Thyroid gland (tissue), 4 donors: Measurements from ENCODE around the gene HDAC5. TPM values are rescaled to one million over a fixed set of nuclear protein-coding genes. Genes with fewer than 3 reads are reported as not detected.

ENCODE experiments used
- DNase-seq, 2 donors: peaks; one replicate each; pipeline ENCODE4 v3.0.0-alpha.2; 2019
- H3K27ac ChIP-seq, 3 donors: fragments of 200-600 bp; sonication (generic); 1 replicate in 2 of 3; 2 replicates in 1 of 3; pipeline ENCODE4 v1.5.1; 2016 to 2019; ENCODE audit warnings: mild to moderate bottlenecking in 1 of 3, moderate library complexity in 1 of 3
- H3K27me3 ChIP-seq: fragments of 200-600 bp; sonication (generic); one replicate; pipeline ENCODE4 v1.5.1; 2019
- H3K36me3 ChIP-seq, 2 donors: fragments of 200-600 bp; sonication (generic); one replicate each; pipeline ENCODE4 v1.5.1; 2016 to 2019
- H3K4me1 ChIP-seq, 2 donors: fragments of 200-600 bp; sonication (generic); one replicate each; pipeline ENCODE4 v1.5.1; 2017 to 2019
- H3K4me3 ChIP-seq, 3 donors: fragments of 200-600 bp; sonication (generic); replicated peaks in 1 of 3; 1 replicate in 2 of 3; 2 replicates in 1 of 3; pipeline ENCODE4 v1.5.1; 2016; ENCODE audit warnings: mild to moderate bottlenecking in 1 of 3
- H3K9me3 ChIP-seq: fragments of 200-600 bp; sonication (generic); one replicate; pipeline ENCODE4 v1.5.1; 2017
- POLR2A ChIP-seq, 2 donors: fragments of 450-650 bp; IDR thresholded peaks; one replicate each; pipeline ENCODE4 v1.6.1; 2017; ENCODE audit warnings: antibody characterized with exemption in 2 of 2, mild to moderate bottlenecking in 2 of 2, moderate library complexity in 1 of 2
- WGBS, 2 donors: methylation state at CpG; one replicate each; pipeline ENCODE4 v1.1.5; 2017; 5-methylcytosine and 5-hydroxymethylcytosine counted together
- intact Hi-C: fragments of 100-400 bp; cut with DNase I; formaldehyde crosslinking; loops from one replicate; pipeline ENCODE4 v1.15.1; 2023
- total RNA-seq, 4 donors: library from RNA; depleted of rRNA; stranded (reverse); fragments of >200 nt; gene quantifications; one replicate each; pipeline ENCODE4 v1.2.3, GENCODE V29; 2016
- TF ChIP-seq, protein P1 (sequence below), 6 experiments: fragments of 200-600 bp in 3 of 6; fragments of 450-650 bp in 3 of 6; sonication (generic) in 3 of 6; IDR thresholded peaks; one replicate each; pipeline ENCODE4 v1.5.1; 2016 to 2019; ENCODE audit warnings: antibody characterized with exemption in 6 of 6, mild to moderate bottlenecking in 2 of 6, inconsistent platforms in 1 of 6, moderate library complexity in 1 of 6

The HDAC5 gene
- total RNA-seq, 4 donors from 2014 or later: 69.5 to 142 (median 107) TPM

DNA sequence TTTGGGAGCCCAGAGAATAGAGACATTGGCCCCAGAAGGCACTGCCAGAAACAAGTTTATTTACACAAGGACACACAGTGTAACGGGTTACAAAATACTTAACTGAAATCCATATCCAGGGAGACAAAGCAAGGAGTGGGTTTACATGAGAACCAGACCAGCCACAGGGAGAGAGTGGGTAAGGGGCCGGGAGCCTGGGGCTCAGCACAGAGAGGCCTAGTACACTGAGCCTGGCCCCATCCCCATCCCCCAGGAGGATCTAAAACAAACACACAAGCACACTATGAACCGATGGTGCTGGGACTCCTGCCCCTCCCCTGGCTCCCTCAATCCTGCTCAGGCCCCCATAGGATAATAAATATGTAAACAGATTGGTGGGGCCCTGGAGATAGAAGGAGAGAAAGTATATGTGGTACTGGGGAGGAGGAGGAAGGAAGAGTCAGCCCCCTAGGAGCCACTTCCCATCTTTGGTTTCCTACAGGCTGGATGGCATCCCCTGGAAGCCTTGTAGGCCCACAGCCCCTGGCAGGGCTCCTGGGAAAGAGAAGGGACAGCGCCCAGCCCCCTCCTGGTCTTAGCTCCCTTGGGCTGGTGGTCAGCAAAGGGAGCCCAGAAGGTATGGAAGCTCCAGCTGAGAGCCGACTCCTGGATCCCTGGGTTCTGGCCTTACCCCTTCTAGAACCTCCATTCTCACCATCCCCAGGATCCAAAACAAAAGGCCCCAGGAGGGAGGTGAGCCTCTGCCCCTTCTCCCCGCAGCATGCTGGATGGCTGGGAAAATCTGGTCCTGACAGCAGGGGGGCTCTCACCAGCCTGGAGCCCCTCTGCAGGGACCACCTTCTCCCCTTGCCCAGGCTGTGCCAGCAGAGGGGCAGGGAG lies 46.5 kb downstream of the HDAC5 start:
- WGBS, 2 donors: 77 to 79% methylated on average over 5 to 6 of the region's 6 CpGs
- no peaks in the 10 kb centered on the region for H3K27me3 ChIP-seq
- intact Hi-C loops: loop anchor here (10.0 kb wide), 1 partner anchor 48 kb away; the partner anchor contains the start of gene HDAC5
- peaks cover 41 to 53% of the 10 kb centered on the region in 2 donors for H3K36me3 ChIP-seq
- DNase-seq: no peak
- no peak overlapping the region for H3K27ac ChIP-seq
- no peaks in the 10 kb centered on the region for H3K9me3 ChIP-seq
- no peak overlapping the region for H3K4me3 ChIP-seq
- H3K4me1 ChIP-seq: peaks cover 1% of the 10 kb centered on the region in 2 donors
- TF ChIP-seq, protein P1, sequence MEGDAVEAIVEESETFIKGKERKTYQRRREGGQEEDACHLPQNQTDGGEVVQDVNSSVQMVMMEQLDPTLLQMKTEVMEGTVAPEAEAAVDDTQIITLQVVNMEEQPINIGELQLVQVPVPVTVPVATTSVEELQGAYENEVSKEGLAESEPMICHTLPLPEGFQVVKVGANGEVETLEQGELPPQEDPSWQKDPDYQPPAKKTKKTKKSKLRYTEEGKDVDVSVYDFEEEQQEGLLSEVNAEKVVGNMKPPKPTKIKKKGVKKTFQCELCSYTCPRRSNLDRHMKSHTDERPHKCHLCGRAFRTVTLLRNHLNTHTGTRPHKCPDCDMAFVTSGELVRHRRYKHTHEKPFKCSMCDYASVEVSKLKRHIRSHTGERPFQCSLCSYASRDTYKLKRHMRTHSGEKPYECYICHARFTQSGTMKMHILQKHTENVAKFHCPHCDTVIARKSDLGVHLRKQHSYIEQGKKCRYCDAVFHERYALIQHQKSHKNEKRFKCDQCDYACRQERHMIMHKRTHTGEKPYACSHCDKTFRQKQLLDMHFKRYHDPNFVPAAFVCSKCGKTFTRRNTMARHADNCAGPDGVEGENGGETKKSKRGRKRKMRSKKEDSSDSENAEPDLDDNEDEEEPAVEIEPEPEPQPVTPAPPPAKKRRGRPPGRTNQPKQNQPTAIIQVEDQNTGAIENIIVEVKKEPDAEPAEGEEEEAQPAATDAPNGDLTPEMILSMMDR (IDR thresholded peaks at IDR 0.05): no peak
- TF ChIP-seq POLR2A (IDR thresholded peaks at IDR 0.05): no peak

DNA sequence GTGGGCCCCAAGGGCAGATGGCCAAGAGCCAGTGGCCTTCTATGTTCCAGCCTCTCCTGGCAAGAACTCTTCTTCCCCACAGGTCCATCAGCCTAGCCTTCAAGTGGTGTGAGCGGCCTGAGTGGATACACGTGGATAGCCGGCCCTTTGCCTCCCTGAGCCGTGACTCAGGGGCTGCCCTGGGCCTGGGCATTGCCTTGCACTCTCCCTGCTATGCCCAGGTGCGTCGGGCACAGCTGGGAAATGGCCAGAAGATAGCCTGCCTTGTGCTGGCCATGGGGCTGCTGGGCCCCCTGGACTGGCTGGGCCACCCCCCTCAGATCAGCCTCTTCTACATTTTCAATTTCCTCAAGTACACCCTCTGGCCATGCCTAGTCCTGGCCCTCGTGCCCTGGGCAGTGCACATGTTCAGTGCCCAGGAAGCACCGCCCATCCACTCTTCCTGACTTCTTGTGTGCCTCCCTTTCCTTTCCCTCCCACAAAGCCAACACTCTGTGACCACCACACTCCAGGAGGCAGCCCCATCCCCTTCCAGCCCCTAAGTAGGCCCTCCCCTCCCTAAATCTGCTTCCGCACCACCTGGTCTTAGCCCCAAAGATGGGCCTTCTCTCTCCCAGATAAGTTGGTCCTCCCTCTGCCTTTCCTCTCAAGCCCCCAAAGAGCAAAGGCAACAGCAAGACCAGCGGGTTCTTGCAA lies 47.7 kb downstream of the HDAC5 start:
- Histone ChIP-seq H3K4me3 (no peak overlapping the region), H3K9me3 (no peaks in the 10 kb centered on the region), H3K27ac (no peak overlapping the region), H3K4me1 (peaks cover 10 to 11% of the 10 kb centered on the region in 2 donors), H3K36me3 (peaks cover 36 to 47% of the 10 kb centered on the region in 2 donors), H3K27me3 (no peaks in the 10 kb centered on the region)
- DNase-seq: peak; percentile 58 to 59
- TF ChIP-seq, protein P1 (IDR thresholded peaks at IDR 0.05): no peak
- no peak for TF ChIP-seq POLR2A (IDR thresholded peaks at IDR 0.05)
- intact Hi-C loops: loop anchor here (10.0 kb wide), 1 partner anchor 49 kb away; the partner anchor contains the start of gene HDAC5
- WGBS, 2 donors: 67 to 75% methylated on average over 10 of the region's 10 CpGs

DNA sequence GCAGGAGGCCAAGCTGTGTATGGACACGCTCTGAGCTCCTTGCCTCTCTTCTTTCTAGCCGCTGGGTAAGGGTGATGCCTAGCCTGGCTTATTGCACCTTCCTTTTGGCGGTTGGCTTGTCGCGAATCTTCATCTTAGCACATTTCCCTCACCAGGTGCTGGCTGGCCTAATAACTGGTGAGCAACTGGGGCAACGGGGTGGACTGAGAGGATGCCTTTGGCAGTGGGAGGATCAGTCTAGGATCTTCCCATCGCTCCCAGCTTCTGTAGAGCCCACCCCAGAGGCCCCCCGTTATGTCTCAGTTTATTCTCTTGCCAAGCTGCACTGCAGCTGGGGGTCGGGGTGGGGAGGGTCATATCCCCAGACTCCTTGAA lies 48.5 kb downstream of the HDAC5 start:
- Histone ChIP-seq H3K4me1 (peaks cover 11 to 13% of the 10 kb centered on the region in 2 donors), H3K27me3 (no peaks in the 10 kb centered on the region), H3K36me3 (peaks cover 28 to 39% of the 10 kb centered on the region in 2 donors), H3K4me3 (no peak overlapping the region), H3K9me3 (no peaks in the 10 kb centered on the region), H3K27ac (no peak overlapping the region)
- DNase-seq: no peak
- no peak for TF ChIP-seq POLR2A (IDR thresholded peaks at IDR 0.05)
- TF ChIP-seq, protein P1 (IDR thresholded peaks at IDR 0.05): no peak
- 94% methylated on average over 9 of the region's 9 CpGs for WGBS, 2 donors
- intact Hi-C loops: loop anchor here (10.0 kb wide), 1 partner anchor 50 kb away; the partner anchor contains the start of gene HDAC5

DNA sequence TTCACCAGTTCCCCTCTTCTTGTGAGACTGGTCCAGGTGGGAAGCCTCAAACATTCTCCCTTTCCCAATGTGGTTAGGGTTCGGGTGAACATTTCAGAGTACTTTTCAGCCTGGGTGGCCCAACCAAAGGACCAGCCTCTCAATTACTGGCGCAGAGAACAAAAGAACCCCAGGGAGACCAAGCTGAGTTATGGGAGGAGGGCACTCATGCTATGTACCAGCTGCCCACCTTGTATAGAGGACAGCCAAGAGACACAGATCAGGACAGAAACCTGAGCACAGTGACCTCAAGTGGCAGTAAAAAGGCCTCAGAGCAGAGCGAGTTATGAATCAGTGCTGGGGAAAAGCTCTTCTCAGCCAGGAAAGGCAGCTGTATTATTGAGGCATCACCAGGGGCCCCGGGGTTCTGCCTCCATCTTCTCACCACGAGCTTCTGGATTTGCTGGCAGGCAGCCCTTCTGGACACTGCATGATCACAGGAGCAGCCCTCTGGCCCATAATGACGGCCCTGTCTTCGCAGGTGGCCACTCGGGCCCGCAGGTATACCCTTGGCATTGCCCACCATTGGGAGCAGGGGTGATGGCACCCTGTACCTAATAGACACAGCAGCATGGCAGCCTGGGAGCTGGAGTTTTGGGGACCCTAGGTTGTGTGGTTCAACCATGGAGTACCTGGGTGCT lies 49.1 kb downstream of the HDAC5 start:
- peaks cover 28 to 36% of the 10 kb centered on the region in 2 donors for H3K36me3 ChIP-seq
- no peaks in the 10 kb centered on the region for H3K9me3 ChIP-seq
- H3K4me1 ChIP-seq: peaks cover 11 to 17% of the 10 kb centered on the region in 2 donors
- WGBS, 2 donors: 86 to 90% methylated on average over 8 to 9 of the region's 9 CpGs
- no peaks in the 10 kb centered on the region for H3K27me3 ChIP-seq
- DNase-seq: no peak
- H3K4me3 ChIP-seq: no peak overlapping the region
- no peak for TF ChIP-seq POLR2A (IDR thresholded peaks at IDR 0.05)
- TF ChIP-seq, protein P1 (IDR thresholded peaks at IDR 0.05): no peak
- no peak overlapping the region for H3K27ac ChIP-seq
- intact Hi-C loops: loop anchor here (10.0 kb wide), 1 partner anchor 50 kb away; the partner anchor contains the start of gene HDAC5
